Activated CD8-positive, alpha-beta memory T cell treated with anti-CD3 and anti-CD28 coated beads, Interleukin-2, amount 50 U/mL, for 48 hours (primary cell): ENCODE measurements around the gene PIP4P1.
"Not testable (repeated sequence)": the region's sequence is repeated elsewhere in the genome, so short reads cannot be mapped to it uniquely, and the experiment has no call there.

Source experiments
- DNase-seq: peaks from one replicate; pipeline ENCODE4 v3.0.0-alpha.2; 2020

Gene PIP4P1

DNA sequence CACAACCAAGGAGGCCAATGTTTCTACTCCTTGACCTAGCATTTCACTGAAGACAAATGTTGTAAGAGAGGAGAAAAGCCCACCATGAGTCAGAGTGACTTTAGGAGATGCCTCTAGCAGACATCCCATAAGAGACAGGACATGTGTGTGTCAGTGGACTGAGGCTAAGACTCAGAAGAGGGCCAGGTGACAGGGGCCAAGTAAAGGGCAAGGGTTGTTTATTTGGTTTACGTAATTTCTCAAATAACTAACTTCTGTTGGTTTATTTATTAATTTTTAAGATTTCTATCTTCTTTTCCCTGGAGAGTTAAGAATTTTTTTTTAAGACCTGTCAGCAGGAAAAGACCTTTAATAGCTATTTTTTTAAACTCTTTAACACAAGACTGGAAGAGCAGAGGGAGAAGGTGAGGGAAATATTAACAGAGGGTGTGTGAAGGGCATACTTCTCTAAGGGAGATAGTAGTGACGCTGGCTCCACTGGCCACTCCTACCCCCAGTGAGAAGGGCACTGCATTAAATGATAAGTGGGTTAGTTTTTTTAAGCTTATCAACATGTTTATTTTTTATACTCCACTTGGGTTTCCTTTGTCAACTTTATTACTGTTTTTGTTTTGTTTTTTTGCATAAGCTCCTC lies 11.4 kb upstream of the PIP4P1 start:
- DNase-seq, result no peak

DNA sequence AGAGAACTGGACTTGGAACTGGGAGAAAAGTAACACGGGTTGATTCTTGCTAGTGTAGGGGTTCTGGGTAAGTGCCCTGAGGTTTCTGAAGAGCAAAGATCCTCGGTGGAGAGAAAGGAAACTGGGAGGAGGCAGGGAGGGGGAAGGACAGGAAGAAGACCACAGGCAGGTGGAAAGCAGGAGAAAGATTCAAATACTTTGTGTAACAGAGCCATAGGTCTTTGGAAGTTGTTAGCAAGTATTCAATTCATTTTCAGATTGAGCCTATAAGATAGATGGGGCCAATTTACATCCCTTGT lies 9.3 kb upstream of the PIP4P1 start:
- no peak for DNase-seq

DNA sequence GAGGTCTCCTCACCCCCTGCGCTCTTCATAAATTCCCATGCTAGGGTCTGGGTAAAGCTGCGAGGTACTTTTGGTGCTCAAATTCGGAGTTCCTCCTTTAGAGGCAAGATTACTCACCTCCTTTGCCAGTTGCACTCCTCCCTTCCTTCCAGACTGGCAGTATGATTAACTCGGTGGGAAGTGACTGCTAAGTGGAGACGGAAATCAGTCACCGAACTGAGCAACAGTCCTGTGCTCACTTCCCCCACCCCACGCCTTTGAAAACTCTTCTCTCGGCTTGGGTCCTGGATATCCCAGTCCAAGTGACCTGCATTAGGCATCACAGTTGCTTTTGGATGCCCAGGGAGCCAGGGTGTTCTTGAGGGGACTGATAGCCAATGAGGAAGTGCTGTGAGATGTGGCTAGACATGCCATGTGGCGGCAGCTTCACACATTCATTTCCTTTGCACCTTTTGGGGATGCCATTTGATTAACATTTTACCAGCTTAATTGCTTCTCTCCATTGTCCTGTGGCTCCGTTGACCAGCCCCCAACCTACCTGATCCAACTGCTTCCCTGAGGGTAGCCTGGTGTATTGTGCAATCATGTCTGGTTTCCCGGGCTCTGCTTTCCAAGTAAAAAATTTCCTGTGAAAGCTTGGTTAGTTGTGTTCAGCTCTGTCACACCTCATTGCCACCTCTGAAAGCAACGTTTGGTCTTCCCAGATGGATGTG lies 8.8 kb upstream of the PIP4P1 start:
- DNase-seq, result peak; percentile 81

DNA sequence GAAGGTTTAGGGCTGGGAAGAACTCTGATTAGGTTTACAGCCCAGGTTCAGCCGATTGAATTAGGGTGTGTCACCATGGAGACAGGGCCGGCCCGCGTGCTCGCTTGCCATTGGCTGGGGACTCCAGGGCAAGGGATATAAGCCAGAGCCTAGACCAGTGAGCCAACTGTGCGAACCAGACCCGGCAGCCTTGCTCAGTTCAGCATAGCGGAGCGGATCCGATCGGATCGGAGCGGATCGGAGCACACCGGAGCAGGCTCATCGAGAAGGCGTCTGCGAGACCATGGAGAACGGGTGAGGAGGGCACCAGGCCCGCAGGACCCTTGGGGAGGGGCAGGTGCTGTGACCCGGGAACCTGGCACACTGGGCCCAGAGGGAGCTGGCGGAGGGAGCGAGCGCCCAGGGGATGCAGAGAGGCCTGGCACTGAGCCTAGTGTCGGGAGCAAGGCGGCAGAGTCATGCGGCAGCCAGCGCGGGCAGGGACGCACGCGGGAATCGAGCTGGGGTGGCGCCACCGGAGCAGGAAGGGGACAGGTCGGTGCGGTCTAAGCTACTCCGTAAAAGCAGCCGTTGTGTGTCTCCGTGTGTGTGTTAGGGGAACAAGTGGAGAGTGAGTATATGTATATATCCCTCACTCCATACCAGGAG lies 8.1 kb upstream of the PIP4P1 start, which contains the start of gene PNP:
PNP (plus strand) TSS at position 165 of the 648 bp plus-strand sequence; CDS start at position 284, 119 bp downstream.
- DNase-seq, result peak; percentile 94

DNA sequence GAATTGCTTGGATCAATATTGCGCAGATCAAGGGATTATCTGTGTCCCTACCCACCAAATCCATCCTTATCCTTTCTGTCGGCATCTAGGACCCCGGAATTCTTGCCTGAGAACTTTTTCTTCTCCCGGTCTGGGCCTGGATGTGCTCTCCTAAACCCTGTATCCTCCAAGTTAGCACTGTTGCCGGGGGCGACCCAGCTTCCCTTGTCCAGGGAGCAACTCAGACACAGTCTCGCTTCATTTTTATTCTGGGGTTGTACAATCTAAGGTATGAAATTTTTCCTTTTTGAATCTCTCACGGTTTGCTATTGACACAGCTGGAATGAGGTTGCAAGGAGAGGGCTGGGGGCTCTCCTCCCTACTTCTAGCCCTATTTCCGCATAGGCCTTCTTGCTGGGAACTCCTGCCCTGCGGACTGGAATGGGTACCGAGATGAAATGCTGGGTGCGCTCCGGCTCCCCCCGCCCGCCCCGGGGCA lies 7.6 kb upstream of the PIP4P1 start:
- no peak for DNase-seq

DNA sequence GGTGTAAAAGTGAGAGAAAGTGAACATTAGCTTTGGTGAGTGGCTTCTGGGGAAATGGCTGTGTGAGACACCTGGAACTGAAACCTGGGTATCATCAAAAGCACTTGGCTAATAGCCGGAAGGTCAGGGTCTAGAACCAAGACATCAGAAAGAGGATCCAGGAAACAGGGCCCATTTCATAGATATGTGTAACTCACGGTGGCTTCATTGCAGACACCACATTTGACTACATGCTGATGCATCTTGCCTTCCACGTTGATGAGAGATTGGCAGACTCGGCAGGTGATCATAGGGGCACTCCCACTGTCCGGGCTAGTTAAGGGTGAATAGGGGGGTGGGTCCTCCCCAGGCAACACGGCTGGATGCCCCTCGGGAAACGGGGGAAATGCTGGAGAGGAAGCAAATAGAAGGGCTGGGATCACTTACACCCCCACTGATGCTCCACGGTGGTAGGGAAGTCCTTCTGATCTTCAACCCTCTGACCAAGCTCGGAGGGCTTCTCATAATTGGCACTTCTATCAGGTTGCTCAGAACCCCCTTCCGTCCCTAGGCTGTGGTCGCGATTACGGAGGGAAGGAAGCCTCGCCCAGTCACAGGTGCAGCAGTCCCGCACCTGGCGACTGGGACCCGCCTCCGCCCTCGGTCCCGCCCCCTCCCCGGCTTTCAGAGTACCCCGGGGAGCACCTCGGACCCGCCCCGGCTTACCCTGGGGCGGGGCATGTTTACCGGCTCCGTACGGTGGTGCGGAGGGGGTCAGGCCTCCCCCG lies 593 bp downstream of the PIP4P1 start:
- DNase-seq, result peak; percentile 61

DNA sequence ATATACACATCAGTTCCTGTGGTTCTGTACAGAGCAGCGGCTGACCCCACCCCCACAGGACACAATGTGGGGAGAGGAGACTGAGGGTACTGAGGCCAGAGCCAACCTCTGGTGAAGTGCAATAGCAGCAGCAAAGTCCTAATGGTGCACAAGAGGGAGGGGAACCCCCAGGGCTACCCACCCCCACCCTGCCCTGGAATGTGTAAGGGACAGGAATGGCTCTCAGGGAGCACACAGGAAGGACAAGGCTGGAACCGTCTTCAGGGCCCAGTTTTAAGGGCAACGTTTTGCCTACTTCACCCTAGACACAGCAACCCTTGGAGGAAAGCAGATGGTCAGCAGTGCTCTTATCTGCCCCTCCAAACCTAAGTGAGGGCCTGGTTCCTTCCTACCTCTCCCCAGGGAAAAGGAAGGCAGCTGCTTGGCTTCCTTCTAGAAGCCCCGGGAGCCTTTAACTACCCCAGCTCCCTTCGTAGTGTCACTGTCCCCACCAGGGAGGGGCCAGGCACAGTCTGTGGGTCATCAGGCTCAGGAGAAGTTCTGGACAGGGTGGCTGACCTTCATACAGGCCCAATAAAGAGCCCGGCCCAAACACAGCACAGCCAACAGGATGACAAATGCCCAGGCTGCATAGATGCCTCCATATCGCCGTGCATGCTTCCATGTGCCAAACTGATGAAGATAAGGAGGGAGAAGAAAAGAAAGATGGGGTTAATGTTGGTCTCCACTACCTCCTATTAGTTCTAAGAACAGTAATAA lies 3.0 kb downstream of the PIP4P1 start:
- no peak for DNase-seq

DNA sequence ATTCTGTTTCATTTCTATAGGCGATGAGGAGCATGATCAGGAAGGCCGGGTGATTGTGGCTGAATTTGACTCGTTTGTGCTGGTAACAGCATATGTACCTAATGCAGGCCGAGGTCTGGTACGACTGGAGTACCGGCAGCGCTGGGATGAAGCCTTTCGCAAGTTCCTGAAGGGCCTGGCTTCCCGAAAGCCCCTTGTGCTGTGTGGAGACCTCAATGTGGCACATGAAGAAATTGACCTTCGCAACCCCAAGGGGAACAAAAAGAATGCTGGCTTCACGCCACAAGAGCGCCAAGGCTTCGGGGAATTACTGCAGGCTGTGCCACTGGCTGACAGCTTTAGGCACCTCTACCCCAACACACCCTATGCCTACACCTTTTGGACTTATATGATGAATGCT lies 4.3 kb downstream of the PIP4P1 start:
- no peak for DNase-seq

DNA sequence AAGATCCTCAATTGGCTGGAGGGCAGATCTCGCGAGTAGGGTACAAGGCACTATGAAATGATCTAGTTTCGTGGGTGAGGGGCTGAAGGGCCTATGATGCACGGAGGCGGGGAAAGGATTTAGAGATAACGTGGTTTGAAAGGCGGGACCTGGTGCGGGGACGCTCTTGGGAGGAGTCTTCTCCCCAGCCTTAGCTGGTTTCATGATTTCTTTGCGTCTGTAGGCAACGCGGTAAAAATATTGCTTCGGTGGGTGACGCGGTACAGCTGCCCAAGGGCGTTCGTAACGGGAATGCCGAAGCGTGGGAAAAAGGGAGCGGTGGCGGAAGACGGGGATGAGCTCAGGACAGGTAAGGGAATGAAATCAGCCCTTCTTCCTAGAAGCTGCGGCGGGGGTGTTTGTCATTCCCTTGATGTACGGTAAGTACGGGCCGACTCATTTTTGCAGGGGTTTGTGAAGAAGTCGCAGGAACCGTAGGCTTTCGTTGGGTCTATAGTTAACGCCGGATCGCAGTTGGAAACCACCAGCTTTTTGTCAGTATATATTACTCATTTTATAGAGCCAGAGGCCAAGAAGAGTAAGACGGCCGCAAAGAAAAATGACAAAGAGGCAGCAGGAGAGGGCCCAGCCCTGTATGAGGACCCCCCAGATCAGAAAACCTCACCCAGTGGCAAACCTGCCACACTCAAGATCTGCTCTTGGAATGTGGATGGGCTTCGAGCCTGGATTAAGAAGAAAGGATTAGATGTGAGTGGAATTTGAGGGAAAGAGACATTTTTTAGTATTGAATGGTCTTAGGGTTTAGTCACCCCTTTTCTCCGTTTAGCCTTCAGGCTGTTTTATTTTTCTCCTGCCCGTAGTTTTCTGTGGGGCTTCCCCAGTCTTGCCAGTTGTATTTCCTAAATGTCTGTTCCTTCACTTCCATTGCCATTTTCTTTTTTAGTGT lies 5.6 kb downstream of the PIP4P1 start:
- DNase-seq, result no peak

DNA sequence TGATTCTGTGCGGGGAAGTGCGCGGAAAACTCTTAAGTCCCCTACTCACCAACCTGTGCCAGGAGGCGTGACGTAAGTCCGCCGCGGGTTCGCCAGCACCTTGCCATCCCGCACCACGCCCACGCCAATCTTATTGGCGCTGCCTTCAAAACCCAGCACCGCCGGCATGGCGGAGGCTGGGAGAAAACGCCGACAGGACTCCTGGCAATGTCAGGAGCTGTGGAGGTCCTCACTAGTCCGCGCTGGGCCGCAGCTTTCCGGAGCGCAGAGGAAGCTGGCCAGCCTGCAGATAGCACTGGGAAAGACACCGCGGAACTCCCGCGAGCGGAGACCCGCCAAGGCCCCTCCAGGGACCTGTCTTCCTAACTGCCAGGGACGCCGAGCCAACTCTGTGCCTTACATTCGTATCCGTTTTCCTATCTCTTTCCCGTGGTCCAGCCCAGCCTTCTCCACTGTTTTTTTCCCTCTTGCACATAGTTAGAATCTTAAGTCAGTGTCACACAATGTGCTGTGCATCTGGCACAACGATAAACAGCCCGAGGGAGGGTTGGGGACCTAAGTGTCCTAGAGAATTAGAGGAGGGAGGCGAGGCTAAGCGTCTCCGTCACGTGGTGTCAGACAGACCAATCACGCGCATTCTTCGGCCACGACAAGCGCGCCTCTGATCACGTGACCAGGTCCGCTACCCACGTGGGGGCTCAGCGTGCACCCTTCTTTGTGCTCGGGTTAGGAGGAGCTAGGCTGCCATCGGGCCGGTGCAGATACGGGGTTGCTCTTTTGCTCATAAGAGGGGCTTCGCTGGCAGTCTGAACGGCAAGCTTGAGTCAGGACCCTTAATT lies 6.5 kb downstream of the PIP4P1 start, which contains the start of the genes APEX1 and OSGEP:
APEX1 (plus strand) TSS at position 711 of the 839 bp plus-strand sequence. CDS start 420 bp downstream, outside the sequence.
OSGEP (minus strand) TSS at position 297 of the 839 bp plus-strand sequence; CDS start at position 168, 129 bp downstream.
- DNase-seq, result peak; percentile 96

DNA sequence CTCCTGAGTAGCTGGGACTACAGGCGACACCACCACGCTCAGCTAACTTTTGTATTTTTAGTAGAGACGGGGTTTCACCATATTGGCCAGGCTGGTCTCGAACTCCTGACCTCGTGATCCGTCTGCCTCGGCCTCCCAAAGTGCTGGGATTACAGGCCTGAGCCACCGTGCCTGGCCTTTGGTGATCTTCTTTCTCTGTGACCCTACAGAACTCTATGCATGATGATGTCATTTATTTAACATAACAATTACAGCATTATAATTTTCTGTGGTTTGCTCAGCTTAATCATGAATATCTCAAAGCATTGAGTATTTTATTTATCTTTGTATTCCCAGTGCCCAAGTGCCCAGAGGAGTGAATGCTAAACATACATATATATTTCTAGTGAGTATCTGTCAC lies 8.4 kb downstream of the PIP4P1 start:
- not testable (repeated sequence) for DNase-seq

DNA sequence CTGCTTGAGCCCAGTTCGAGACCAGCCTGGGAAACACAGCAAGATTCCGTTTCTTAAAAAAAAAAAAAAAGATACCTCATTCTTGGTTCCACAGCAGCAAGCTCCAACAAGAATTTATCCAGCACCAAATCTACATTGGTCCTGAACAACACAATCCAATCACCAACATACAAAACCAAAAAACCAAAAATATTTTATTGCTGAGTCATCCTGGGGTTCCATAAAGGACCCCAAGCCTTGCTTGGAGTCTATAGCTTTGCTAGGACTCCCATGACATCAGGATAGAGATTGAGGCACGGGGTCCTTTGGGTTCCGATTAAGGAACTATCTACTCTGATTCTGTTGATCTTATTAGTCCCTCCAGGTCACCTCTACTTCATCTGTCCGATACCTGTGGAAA lies 14.3 kb downstream of the PIP4P1 start:
- no peak for DNase-seq

DNA sequence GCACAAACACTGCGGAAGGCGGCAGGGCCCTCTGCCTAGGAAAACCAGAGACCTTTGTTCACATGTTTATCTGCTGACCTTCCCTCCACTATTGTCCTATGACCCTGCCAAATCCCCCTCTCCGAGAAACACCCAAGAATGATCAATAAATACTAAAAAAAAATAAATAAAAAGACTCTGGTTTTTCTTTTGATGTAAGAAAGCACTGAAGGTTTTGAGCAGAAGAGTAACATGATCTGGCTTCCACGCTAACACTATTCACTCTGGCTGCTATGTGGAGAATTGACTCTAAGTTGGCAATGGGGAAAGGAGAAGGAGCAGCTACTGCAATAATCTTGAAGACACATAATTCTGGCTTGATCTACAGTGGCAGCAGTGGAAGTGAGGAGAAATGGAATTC lies 17.6 kb downstream of the PIP4P1 start:
- not testable (repeated sequence) for DNase-seq

DNA sequence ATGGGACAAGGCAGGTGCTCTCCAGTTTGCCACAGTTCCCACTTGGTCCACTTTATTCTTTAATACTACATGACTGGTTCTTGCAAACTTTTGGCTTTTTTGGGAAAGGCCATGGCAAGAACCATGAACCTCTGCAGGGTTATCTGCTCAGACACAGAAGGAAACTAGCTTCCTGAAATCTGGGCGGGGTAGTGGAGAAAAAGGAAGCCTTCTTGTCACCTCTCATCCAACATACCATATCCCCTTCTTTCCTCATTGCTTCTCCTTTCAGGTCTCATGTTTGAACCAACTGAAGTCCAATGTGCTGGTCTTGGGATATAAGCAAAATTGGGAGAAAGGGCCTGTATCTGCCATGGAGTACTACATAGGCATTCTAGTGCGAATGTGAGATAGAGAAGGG lies 19.8 kb downstream of the PIP4P1 start:
- no peak for DNase-seq

DNA sequence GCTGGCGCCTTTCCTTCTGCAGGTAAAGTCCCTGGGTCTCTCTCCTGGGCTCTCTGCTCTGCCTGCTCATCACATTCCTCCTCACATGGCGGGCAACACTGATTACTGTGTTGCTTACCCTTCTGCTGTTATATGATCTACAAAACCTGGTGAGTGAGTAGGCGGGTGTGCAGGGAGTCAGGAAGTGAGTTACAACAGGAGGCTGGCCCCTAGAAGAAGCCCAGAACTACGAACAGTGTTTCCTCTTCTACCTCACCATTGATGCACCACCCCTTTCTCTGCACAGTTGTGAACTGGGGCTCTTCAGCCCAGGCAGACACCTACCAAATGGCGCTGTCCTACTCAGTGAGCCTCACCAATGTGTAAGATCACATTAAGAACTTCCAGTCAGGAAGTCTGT lies 20.4 kb downstream of the PIP4P1 start:
- peak; percentile 60 for DNase-seq

DNA sequence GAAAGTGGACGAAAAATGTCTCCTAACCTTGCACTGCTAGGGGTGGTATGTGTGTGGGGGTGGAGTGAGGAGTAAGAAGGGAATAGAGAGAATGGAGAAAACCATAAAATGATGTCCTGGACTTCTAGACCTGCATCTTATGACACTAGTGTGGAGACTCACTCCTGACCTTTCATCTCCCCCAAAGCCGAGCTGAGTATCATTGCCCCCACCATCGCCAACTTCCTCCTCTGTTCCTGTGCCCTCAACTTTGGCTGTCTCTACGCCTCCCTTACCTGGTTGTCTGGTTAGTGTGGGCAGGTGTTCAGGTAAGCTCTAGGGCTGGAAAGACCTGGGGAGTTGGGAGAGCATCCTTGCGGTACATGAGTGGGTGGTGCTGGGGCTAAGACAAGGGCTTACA lies 20.8 kb downstream of the PIP4P1 start:
- no peak for DNase-seq

DNA sequence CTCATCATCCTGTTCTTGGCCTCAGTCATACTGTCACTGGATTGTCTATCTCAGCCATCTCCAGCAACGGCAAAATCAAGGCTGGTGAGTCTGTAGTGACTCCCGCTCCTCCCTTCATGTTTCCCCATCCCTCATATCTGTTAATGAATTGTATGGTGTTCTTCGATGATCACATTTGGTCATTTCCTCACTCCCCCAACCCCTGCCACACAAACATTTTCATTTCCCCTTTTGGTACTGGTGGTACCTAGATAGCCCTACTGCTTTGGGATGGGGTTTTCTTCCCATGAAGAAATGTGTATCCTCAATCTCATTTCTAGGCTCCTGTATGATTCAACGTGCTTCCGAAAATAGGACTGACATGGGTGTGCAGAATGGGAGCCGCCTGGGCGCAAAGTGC lies 22.6 kb downstream of the PIP4P1 start:
- no peak for DNase-seq

DNA sequence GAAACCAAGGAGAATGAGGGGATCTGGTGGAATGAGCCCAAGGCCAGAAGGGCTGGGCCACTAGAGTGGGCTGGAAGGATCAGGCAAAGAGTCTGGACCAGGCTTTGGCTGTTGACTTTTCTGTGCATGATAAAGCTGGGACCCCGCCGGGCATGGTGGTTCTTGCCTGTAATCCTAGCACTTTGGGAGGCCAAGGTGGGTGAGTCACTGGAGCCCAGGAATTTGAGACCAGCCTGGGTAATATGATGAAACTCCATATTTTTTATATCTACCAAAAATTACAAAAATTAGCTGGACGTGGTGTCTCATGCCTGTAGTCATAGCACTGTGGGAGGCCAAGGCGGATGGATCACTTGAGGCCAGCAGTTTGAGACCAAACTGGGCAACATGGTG lies 24.9 kb downstream of the PIP4P1 start:
- no peak for DNase-seq

DNA sequence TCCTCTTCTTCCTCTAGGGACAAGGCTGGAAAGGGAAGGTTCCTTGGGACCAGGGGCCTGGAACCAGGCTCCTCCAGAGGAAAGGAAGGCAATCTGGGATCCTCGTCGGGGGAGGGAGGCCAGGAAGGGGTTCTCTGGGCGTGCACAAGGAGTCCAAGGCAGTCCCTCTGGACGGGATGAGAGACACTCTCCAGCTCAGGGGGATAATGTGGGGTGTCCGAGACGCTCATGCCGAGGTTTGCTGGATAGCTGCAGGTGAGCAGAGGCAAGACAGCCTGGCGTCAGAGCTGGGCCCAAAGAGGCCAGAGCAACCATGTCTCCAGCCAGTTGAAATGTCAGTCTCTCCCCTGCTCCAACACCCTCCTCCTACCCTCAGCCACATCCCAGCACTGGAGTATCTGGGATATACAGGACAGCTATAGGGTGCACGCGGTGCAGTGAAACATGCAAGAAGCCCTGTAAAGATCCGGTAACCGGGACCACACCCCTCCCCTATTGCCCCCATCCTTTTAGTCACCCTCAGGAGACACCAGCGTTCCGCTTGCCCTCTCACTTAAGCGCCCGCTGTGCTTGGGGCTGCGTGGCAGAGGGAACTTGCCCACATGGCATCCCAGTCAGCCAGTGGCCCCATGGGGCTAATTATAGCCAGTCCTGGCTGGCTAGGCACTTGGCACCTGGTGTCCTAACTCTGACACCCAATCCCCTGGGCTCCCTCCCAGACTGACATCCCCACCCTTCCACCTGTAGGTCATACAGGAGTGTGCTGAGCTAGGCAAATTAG lies 25.5 kb downstream of the PIP4P1 start, which contains the start of gene KLHL33:
KLHL33 (minus strand) TSS at position 585 of the 781 bp plus-strand sequence; CDS start at position 230, 355 bp downstream.
- no peak for DNase-seq
